ENCODE measurements around the gene FOXI2.

DNA sequence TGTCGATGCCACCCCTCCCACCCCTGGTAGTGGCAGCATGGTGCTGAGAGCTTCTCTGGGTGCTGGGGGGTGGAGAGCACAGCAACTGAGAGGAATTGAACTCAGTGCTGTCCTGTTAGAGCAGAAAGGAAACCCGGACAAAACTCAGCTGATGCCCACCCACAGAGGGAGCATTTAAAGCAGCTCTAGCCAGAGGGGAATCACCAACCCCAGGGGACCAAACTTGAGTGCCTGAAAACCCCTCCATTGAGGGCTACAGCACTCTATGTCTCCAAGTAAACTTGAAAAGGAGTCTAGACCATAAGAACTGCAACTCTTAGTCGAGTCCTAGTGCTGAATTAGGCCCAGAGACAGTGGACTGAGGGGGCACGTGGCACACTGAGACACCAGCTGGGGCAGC lies 16.8 kb upstream of the FOXI2 start:
- TF ChIP-seq, protein P1, sequence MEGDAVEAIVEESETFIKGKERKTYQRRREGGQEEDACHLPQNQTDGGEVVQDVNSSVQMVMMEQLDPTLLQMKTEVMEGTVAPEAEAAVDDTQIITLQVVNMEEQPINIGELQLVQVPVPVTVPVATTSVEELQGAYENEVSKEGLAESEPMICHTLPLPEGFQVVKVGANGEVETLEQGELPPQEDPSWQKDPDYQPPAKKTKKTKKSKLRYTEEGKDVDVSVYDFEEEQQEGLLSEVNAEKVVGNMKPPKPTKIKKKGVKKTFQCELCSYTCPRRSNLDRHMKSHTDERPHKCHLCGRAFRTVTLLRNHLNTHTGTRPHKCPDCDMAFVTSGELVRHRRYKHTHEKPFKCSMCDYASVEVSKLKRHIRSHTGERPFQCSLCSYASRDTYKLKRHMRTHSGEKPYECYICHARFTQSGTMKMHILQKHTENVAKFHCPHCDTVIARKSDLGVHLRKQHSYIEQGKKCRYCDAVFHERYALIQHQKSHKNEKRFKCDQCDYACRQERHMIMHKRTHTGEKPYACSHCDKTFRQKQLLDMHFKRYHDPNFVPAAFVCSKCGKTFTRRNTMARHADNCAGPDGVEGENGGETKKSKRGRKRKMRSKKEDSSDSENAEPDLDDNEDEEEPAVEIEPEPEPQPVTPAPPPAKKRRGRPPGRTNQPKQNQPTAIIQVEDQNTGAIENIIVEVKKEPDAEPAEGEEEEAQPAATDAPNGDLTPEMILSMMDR (IDR thresholded peaks at IDR 0.05) = no peak
- TF ChIP-seq POLR2A (IDR thresholded peaks at IDR 0.05) = no peak

Measured in testis (tissue), 2 donors.